Dermis microvascular lymphatic vessel endothelial cell (primary cell): ENCODE measurements around the gene SASH3. TPM values are rescaled to one million over a fixed set of nuclear protein-coding genes. Genes with fewer than 3 reads are reported as not detected.

Experiments used
- DNase-seq, 2 donors: peaks; one replicate each; pipeline versions ENCODE4 v3.0.0 to v3.0.0-alpha.2; 2010; ENCODE audit warnings: low read depth in 2 of 2
- total RNA-seq: library from RNA; depleted of rRNA; stranded (reverse); fragments of >200 nt; gene quantifications from 2 replicates; pipeline ENCODE4 v1.2.1, GENCODE V29; 2014

The SASH3 gene
- total RNA-seq, 1 donor from 2014 or later = not detected

GRCh38 chrX:129759576-129760061 is 20.1 kb upstream of the SASH3 start:
- DNase-seq = peak; percentile 28 to 37

- no peak for DNase-seq
Measured at GRCh38 chrX:129760155-129760554, 19.6 kb upstream of the SASH3 start.

GRCh38 chrX:129760981-129761380 is 18.8 kb upstream of the SASH3 start:
- no peak for DNase-seq

- no peak for DNase-seq
Measured at GRCh38 chrX:129761596-129761995, 18.2 kb upstream of the SASH3 start.

- DNase-seq = no peak
Measured at GRCh38 chrX:129762448-129762847, 17.3 kb upstream of the SASH3 start.

GRCh38 chrX:129763666-129764065 is 16.1 kb upstream of the SASH3 start:
- DNase-seq = no peak

- no peak for DNase-seq
Measured at GRCh38 chrX:129768186-129768585, 11.6 kb upstream of the SASH3 start.

GRCh38 chrX:129768586-129769466 is 10.9 kb upstream of the SASH3 start:
- DNase-seq = no peak

GRCh38 chrX:129769467-129770154 is 10.1 kb upstream of the SASH3 start:
- DNase-seq = no peak

GRCh38 chrX:129771266-129771995 is 8.3 kb upstream of the SASH3 start:
- DNase-seq = no peak

- no peak for DNase-seq
Measured at GRCh38 chrX:129772796-129773431, 6.8 kb upstream of the SASH3 start.

- no peak for DNase-seq
Measured at GRCh38 chrX:129773649-129774458, 5.9 kb upstream of the SASH3 start.

- peak; percentile 12 to 59 for DNase-seq
Measured at GRCh38 chrX:129777218-129778030, 2.3 kb upstream of the SASH3 start.

- no peak for DNase-seq
Measured at GRCh38 chrX:129779086-129779672, 570 bp upstream of the SASH3 start.

GRCh38 chrX:129780441-129781105 is 824 bp downstream of the SASH3 start:
- no peak for DNase-seq

- DNase-seq = no peak
Measured at GRCh38 chrX:129781134-129781672, 1.5 kb downstream of the SASH3 start.

- no peak for DNase-seq
Measured at GRCh38 chrX:129781680-129782495, 2.1 kb downstream of the SASH3 start.

- DNase-seq = no peak
Measured at GRCh38 chrX:129782706-129783105, 3.0 kb downstream of the SASH3 start.
